SIG-M5 treated with dmso at 0.1 percent for 504 hours (cell line): Measurements from ENCODE around the gene RDH12.
"Not testable (repeated sequence)": the region's sequence is repeated elsewhere in the genome, so short reads cannot be mapped to it uniquely, and the experiment has no call there.

ENCODE experiments used
- DNase-seq: peaks from one replicate; lab custom pipeline; 2025; ENCODE audit not compliant: unreplicated experiment; lab: John Stamatoyannopoulos, UW

Gene RDH12

DNA sequence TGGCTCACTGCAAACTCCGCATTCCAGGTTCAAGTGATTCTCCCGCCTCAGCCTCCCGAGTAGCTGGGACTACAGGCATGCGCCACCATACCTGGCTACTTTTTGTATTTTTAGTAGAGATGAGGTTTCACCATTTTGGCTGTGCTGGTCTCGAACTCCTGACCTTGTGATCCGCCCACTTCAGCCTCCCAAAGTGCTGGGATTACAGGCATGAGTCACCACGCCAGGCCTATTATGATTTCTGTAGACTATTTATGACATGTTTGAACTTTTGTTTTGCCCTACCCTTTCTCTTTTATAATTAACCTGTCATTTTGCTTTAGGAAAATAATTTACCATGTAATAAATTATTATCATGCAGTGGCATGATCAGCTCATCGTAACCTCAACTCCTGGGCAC lies at the start of gene RDH12:
RDH12 (plus strand) TSS at position 395 of the 400 bp plus-strand sequence. CDS start 20,757 bp downstream, outside the sequence.
- not testable (repeated sequence) for DNase-seq

- no peak for DNase-seq
Measured at GRCh38 chr14:67652189-67652588, 49.5 kb upstream of the RDH12 start.

GRCh38 chr14:67653651-67654280 lies 47.9 kb upstream of the RDH12 start:
- DNase-seq: no peak

GRCh38 chr14:67663633-67664032 lies 38.1 kb upstream of the RDH12 start:
- DNase-seq: no peak

- no peak for DNase-seq
Measured at GRCh38 chr14:67665868-67666267, 35.8 kb upstream of the RDH12 start.

- peak; percentile 61 for DNase-seq
Measured at GRCh38 chr14:67666750-67667449, 34.8 kb upstream of the RDH12 start.

- DNase-seq: no peak
Measured at GRCh38 chr14:67668559-67668958, 33.1 kb upstream of the RDH12 start.

DNA sequence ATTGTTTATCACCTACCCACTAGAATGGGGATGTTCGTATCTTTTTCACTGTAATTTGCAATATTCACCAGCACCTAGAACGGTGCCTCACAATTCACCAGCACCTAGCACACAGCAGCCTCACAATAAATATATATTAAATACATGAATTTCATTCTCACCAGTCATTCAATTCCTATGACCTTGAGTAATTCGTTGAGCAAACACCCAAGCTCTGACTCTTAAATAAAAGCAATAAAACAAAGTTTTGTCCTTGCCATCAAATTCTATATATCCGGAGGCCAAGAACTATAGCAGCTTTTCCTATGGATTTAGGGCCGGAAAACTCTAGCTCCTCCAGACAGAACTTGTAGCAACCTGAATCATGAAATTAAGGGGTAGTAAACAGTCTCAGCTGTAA lies 28.2 kb upstream of the RDH12 start:
- DNase-seq: no peak

DNA sequence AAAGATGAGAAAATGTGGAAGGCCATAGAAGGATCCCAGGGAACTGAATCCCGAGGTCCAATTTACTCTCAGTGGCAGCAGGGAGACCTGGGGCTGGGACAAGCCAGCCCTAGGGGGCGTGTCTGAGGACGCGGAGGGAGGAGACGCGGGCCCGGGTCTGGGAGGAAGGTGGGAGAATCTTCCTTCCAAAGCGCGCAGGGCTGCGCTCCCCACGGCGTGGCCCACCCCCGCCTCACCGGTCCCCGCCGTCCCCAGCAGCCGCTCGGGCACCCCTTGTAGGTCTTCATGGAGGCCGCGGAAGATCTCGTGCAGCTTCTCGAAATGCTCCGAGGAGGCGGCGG lies 27.6 kb upstream of the RDH12 start:
- DNase-seq: peak; percentile 43

DNA sequence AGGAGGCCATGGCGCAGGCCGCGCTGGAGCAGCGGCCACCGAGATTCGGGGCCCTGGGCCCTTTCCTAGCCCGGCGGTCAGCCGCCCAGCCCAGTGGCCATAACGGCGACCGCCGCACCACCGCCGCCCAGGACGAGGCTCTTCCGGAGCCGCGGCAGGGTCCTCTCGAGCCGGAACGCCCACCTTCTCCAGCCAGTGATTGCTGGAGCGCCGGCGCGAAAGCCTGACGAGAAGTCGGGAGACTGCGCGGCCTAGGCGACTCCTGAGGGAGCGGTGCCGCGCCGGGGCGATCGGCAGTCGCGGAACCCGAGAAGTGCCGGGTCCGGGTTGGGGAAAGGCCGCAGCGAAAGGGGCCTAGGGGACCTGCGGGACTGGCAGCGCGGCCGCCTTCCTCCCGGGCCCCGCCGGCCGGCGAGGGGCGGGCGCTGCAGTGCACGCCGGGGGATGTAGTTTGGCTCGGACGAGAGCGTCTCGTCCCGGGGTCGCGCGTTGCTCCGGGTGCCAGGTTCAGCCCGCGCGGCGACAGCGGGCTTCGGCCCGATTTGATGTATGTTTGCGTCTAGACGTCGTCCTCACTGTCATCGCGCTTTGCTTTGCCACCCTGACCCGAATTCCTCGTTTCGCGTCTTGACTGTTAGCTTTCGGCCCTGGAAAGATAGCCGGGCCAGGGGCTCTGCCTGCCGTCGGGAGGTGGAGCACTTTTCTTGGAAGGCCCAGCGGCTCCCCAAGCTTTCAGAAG lies 27.0 kb upstream of the RDH12 start, which contains the start of gene VTI1B:
VTI1B (minus strand) TSS at position 153 of the 739 bp plus-strand sequence; CDS start at position 10, 143 bp downstream.
- DNase-seq: peak; percentile 65

DNA sequence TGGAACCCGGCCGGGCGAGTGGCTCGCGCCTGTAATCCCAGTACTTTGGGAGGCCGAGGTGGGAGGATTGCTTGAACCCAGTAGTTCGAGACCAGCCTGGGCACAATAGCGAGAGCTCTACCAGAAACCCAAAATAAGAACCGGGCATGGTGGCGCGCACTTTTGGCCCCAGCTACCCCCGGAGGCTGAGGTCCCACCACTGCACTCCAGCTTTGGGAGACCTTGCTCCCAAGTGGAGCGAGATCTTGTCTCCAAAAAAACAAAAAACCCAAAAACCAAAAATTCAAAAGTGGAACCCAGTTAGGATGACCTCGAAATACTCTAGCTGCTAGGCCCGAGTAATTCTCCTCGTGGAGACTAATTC lies 26.5 kb upstream of the RDH12 start:
- DNase-seq: no peak

DNA sequence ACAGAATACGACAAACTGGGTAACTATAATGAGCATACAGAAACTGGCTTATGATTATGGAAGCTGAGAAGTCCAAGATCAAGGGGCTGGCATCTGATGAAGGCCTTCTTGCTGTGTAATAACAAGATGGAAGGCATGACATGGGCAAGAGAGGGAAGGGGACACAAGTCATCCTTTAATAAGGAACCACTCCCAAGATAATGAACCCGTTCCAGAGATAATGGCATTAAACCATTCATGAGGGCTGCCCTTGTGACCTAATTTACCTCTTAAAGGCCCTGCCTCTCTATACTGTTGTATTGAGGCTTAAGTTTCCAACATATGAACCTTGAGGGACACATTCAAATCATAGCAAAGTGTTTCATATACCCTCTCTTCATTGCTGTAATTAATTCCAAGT lies 22.7 kb upstream of the RDH12 start:
- DNase-seq: no peak

DNA sequence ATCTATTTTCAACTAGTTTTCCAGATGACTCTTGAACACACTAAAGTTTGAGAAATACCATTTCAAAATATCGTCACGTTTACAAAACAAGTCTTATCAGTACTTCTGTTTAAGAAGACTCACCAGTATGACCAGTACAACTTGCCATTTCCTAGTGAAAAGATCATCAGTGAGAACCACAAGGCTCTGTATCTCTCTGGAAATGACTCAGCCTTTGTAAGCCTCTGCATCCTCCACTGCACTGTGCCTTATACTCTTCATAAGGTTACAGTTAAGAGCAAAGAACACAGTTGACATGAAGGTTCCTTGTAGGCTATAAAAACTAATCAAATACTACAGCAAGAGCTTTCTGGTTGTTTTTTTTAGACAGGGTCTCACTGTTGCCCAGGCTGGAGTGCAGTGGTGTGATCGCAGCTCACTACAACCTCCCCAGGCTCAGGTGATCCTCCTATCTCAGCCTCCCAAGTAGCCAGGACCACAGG lies 21.5 kb upstream of the RDH12 start:
- DNase-seq: peak; percentile 32

GRCh38 chr14:67680941-67681340 lies 20.7 kb upstream of the RDH12 start:
- DNase-seq: peak; percentile 72

GRCh38 chr14:67683842-67684241 lies 17.8 kb upstream of the RDH12 start:
- DNase-seq: no peak

DNA sequence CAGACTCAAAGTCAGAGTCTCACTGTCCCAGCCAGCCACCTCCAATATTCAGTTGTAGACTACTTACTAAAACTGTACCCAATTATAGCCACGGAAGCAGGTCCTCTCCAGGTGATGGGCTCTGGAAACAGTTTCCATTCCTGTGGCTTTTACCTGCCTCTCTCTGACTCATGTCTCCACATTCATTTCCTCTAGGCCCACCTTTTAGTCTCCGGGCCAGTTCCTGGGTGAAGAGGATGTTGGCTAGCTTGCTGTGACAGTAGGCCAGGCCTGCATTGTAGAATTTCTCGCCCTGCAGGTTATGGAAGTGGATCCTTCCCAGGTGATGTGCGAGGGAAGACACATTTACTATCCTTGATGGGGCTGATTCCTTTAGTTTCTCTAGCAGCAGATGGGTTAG lies 11.7 kb upstream of the RDH12 start:
- DNase-seq: no peak

DNA sequence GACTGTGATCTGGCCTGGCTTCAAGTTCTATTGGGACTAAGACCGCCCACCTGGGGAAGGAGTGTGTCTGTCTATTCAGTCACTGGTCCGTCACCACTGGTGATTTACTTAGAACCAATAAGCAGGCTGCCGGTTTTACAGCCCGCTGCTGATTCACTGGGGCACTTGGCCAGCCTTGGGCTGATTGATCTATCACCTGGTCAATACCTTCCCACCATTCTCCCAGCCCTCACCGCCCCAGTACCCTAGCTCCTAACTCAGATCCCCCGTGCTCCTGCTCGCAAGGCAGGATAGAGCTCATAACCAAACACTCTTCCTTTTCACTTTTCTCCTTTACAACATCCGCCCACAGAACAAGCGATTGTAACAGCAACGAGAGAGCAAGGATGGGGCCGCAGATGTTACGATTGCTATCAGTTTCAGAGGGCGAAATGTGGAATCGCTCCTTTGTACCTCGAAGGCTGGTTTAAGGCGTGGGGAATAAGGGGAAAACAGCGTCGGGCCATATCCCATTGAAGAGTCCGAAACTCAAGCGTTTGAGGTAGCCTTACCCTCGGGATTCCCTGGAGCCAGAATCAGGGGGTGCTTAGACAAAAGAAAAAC lies 6.8 kb upstream of the RDH12 start:
- peak; percentile 86 for DNase-seq

- DNase-seq: peak; percentile 94
Measured at GRCh38 chr14:67695394-67695949, 6.2 kb upstream of the RDH12 start, which contains the start of gene RDH11. Gene RDH11, minus strand, starts transcription at chr14:67695764. Its CDS starts 61 bp downstream, at chr14:67695703.

- DNase-seq: no peak
Measured at GRCh38 chr14:67697006-67697405, 4.7 kb upstream of the RDH12 start.

- no peak for DNase-seq
Measured at GRCh38 chr14:67698179-67698578, 3.5 kb upstream of the RDH12 start.

- DNase-seq: no peak
Measured at GRCh38 chr14:67703997-67704396, 2.3 kb downstream of the RDH12 start.
